GM19468 (cell line): Measurements from ENCODE around the gene CCDC12.

ENCODE experiments used
- ATAC-seq: cut with Tn5 transposase; IDR thresholded peaks from one replicate; pipeline ENCODE4 v1.9.1; 2021; ENCODE audit warnings: mild to moderate bottlenecking, moderate library complexity, moderate number of reproducible peaks; ENCODE audit not compliant: unreplicated experiment; ENCODE audit errors: extremely low read depth

Gene CCDC12

GRCh38 chr3:46899151-46900006 is 77.2 kb downstream of the CCDC12 start:
- ATAC-seq: no peak

GRCh38 chr3:46898321-46899150 is 78.0 kb downstream of the CCDC12 start:
- ATAC-seq: no peak

- ATAC-seq: no peak
Measured at GRCh38 chr3:46897829-46898320, 78.7 kb downstream of the CCDC12 start.

- ATAC-seq: no peak
Measured at GRCh38 chr3:46897031-46897430, 79.5 kb downstream of the CCDC12 start.

- no peak for ATAC-seq
Measured at GRCh38 chr3:46896386-46896785, 80.2 kb downstream of the CCDC12 start.

GRCh38 chr3:46895761-46896160 is 80.8 kb downstream of the CCDC12 start:
- ATAC-seq: no peak

GRCh38 chr3:46895204-46895660 is 81.3 kb downstream of the CCDC12 start:
- ATAC-seq: no peak

GRCh38 chr3:46894256-46894655 is 82.3 kb downstream of the CCDC12 start:
- no peak for ATAC-seq

- ATAC-seq: no peak
Measured at GRCh38 chr3:46893763-46894162, 82.8 kb downstream of the CCDC12 start.

- ATAC-seq: no peak
Measured at GRCh38 chr3:46893146-46893748, 83.3 kb downstream of the CCDC12 start.

GRCh38 chr3:46892285-46893145 is 84.0 kb downstream of the CCDC12 start:
- ATAC-seq: no peak

- ATAC-seq: no peak
Measured at GRCh38 chr3:46891132-46891531, 85.4 kb downstream of the CCDC12 start.

- ATAC-seq: no peak
Measured at GRCh38 chr3:46890132-46890531, 86.4 kb downstream of the CCDC12 start.

GRCh38 chr3:46889381-46890110 is 87.0 kb downstream of the CCDC12 start:
- ATAC-seq: no peak

GRCh38 chr3:46888705-46889104 is 87.8 kb downstream of the CCDC12 start:
- ATAC-seq: no peak

- ATAC-seq: no peak
Measured at GRCh38 chr3:46887980-46888494, 88.5 kb downstream of the CCDC12 start.

GRCh38 chr3:46885612-46886011 is 90.9 kb downstream of the CCDC12 start:
- no peak for ATAC-seq

GRCh38 chr3:46884929-46885328 is 91.6 kb downstream of the CCDC12 start:
- ATAC-seq: no peak

GRCh38 chr3:46884427-46884826 is 92.1 kb downstream of the CCDC12 start:
- no peak for ATAC-seq
